Left hindlimb (tissue), 1 donor: Measurements from ENCODE around the gene CAMTA1.

Experiments
- DNase-seq: peaks from one replicate; pipeline ENCODE4 v3.0.0-alpha.2; 2018

CAMTA1 gene

GRCh38 chr1:7639435-7640131 is 854.3 kb downstream of the CAMTA1 start:
- no peak for DNase-seq

- no peak for DNase-seq
These were observed 855.1 kb downstream of the CAMTA1 start for GRCh38 chr1:7640350-7640749.

GRCh38 chr1:7640920-7641585 is 855.8 kb downstream of the CAMTA1 start:
- no peak for DNase-seq

- DNase-seq: no peak
These were observed 856.5 kb downstream of the CAMTA1 start for GRCh38 chr1:7641587-7642417.

GRCh38 chr1:7642418-7642704 is 857.1 kb downstream of the CAMTA1 start:
- no peak for DNase-seq

GRCh38 chr1:7642781-7643529 is 857.7 kb downstream of the CAMTA1 start:
- DNase-seq: no peak

- DNase-seq: peak; percentile 68
These were observed 858.3 kb downstream of the CAMTA1 start for GRCh38 chr1:7643530-7643929.

- no peak for DNase-seq
These were observed 858.8 kb downstream of the CAMTA1 start for GRCh38 chr1:7644086-7644485.

- DNase-seq: no peak
These were observed 859.9 kb downstream of the CAMTA1 start for GRCh38 chr1:7644961-7645750.

- DNase-seq: no peak
These were observed 860.4 kb downstream of the CAMTA1 start for GRCh38 chr1:7645751-7646048.

- no peak for DNase-seq
These were observed 860.9 kb downstream of the CAMTA1 start for GRCh38 chr1:7646164-7646563.

GRCh38 chr1:7646981-7647901 is 862.0 kb downstream of the CAMTA1 start:
- peak; percentile 64 for DNase-seq

- DNase-seq: no peak
These were observed 863.6 kb downstream of the CAMTA1 start for GRCh38 chr1:7648761-7649384.

- DNase-seq: no peak
These were observed 865.5 kb downstream of the CAMTA1 start for GRCh38 chr1:7650801-7651200.

GRCh38 chr1:7651203-7651602 is 865.9 kb downstream of the CAMTA1 start:
- DNase-seq: no peak

GRCh38 chr1:7652061-7652460 is 866.8 kb downstream of the CAMTA1 start:
- DNase-seq: no peak

GRCh38 chr1:7652515-7653098 is 867.4 kb downstream of the CAMTA1 start:
- DNase-seq: no peak

GRCh38 chr1:7654725-7655124 is 869.5 kb downstream of the CAMTA1 start:
- no peak for DNase-seq

GRCh38 chr1:7655354-7655753 is 870.1 kb downstream of the CAMTA1 start:
- no peak for DNase-seq

- DNase-seq: no peak
These were observed 871.4 kb downstream of the CAMTA1 start for GRCh38 chr1:7656557-7657215.
